Upper lobe of right lung (tissue), 1 donor: ENCODE results near the gene GRID1. TPM values are rescaled to one million over a fixed set of nuclear protein-coding genes. Genes with fewer than 3 reads are reported as not detected.

Experiments used
- ATAC-seq: fragments of 200-7000 bp; cut with Tn5 transposase; one replicate; pipeline ENCODE4 v1.9.1; 2020; ENCODE audit warnings: mild to moderate bottlenecking, moderate library complexity
- DNase-seq: peaks from one replicate; pipeline ENCODE4 v3.0.0-alpha.2; 2020
- H3K27ac ChIP-seq: fragments of 200-600 bp; one replicate; pipeline ENCODE4 v1.8.0; 2022
- H3K27me3 ChIP-seq: fragments of 200-600 bp; one replicate; pipeline ENCODE4 v1.8.0; 2022; ENCODE audit warnings: mild to moderate bottlenecking
- H3K36me3 ChIP-seq: fragments of 200-600 bp; one replicate; pipeline ENCODE4 v1.8.0; 2022
- H3K4me1 ChIP-seq: fragments of 200-600 bp; one replicate; pipeline ENCODE4 v1.8.0; 2022
- H3K4me3 ChIP-seq: fragments of 200-600 bp; one replicate; pipeline ENCODE4 v1.8.0; 2022; ENCODE audit warnings: mild to moderate bottlenecking
- H3K9me3 ChIP-seq: fragments of 200-600 bp; one replicate; pipeline ENCODE4 v1.8.0; 2022
- intact Hi-C: fragments of 100-400 bp; cut with DNase I; formaldehyde crosslinking; loops from one replicate; pipeline ENCODE4 v1.11.0; 2022
- total RNA-seq: library from RNA; stranded (reverse); fragmentation: NEBNext Ultra II Directional; extraction: Animal tissue kit (Norgen Biotek cat#: 25700); gene quantifications from one replicate; pipeline ENCODE4 v1.2.1, GENCODE V29; 2021
- TF ChIP-seq, protein P1 (sequence below): fragments of 200-600 bp; IDR thresholded peaks from one replicate; pipeline ENCODE4 v1.8.0; 2022; ENCODE audit warnings: antibody characterized with exemption
- donor health status: DM: no; HTN: yes; CAD: no; lungs with severe emphysema.

The GRID1 gene
- total RNA-seq, 1 donor from 2014 or later, result 3.0 TPM

DNA sequence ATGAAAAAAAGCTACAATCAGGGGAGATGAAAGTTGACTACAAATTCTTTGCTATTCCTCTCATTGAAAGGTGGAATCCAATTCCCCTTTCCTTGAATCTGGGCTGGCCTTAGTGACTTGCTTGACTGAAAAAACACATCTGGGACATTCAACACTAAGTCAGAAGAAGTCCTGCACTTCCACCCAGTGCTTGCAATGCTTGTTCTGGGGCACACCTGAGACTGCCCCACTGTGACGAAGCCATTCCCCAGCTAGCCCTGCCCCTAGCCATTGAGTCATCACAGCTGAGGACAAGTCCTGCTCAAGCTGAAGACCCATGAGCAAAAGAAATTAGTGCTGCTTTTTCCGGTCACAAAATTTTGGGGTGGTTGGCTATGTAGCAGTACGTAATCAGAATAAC, 19.2 kb upstream of the GRID1 start:
- no peaks in the 10 kb centered on the region for H3K36me3 ChIP-seq
- H3K9me3 ChIP-seq, result no peaks in the 10 kb centered on the region
- no peak overlapping the region for H3K4me3 ChIP-seq
- peaks cover 53% of the 10 kb centered on the region for H3K27me3 ChIP-seq
- intact Hi-C loops, result no loop called here
- peak; percentile 6 for DNase-seq
- TF ChIP-seq, protein P1, sequence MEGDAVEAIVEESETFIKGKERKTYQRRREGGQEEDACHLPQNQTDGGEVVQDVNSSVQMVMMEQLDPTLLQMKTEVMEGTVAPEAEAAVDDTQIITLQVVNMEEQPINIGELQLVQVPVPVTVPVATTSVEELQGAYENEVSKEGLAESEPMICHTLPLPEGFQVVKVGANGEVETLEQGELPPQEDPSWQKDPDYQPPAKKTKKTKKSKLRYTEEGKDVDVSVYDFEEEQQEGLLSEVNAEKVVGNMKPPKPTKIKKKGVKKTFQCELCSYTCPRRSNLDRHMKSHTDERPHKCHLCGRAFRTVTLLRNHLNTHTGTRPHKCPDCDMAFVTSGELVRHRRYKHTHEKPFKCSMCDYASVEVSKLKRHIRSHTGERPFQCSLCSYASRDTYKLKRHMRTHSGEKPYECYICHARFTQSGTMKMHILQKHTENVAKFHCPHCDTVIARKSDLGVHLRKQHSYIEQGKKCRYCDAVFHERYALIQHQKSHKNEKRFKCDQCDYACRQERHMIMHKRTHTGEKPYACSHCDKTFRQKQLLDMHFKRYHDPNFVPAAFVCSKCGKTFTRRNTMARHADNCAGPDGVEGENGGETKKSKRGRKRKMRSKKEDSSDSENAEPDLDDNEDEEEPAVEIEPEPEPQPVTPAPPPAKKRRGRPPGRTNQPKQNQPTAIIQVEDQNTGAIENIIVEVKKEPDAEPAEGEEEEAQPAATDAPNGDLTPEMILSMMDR, result no peak
- H3K4me1 ChIP-seq, result peaks cover 7% of the 10 kb centered on the region
- no peak for ATAC-seq
- no peak overlapping the region for H3K27ac ChIP-seq

DNA sequence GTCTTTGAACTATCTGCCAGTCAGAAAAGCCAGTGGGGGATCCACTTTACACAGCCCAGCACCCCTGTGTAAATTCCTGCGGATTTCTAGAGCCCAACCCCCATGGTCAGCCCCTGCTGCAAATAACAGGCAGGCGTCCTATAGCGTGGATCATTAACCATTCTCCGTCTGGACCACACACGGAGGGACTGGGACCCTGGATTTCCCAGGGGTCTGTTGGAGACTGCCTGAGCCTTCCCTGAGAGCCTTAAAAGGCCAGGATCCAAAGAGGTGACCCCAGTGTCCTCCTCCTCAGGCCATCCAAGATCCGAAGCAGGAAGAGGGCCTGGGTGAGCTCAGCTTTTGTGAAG, 11.2 kb upstream of the GRID1 start:
- Histone ChIP-seq H3K36me3 (no peaks in the 10 kb centered on the region), H3K27ac (no peak overlapping the region), H3K27me3 (peaks cover 36% of the 10 kb centered on the region), H3K4me3 (no peak overlapping the region), H3K9me3 (no peaks in the 10 kb centered on the region), H3K4me1 (no peaks in the 10 kb centered on the region)
- ATAC-seq, result no peak
- TF ChIP-seq, protein P1, result no peak
- DNase-seq, result peak; percentile 25
- intact Hi-C loops, result no loop called here

DNA sequence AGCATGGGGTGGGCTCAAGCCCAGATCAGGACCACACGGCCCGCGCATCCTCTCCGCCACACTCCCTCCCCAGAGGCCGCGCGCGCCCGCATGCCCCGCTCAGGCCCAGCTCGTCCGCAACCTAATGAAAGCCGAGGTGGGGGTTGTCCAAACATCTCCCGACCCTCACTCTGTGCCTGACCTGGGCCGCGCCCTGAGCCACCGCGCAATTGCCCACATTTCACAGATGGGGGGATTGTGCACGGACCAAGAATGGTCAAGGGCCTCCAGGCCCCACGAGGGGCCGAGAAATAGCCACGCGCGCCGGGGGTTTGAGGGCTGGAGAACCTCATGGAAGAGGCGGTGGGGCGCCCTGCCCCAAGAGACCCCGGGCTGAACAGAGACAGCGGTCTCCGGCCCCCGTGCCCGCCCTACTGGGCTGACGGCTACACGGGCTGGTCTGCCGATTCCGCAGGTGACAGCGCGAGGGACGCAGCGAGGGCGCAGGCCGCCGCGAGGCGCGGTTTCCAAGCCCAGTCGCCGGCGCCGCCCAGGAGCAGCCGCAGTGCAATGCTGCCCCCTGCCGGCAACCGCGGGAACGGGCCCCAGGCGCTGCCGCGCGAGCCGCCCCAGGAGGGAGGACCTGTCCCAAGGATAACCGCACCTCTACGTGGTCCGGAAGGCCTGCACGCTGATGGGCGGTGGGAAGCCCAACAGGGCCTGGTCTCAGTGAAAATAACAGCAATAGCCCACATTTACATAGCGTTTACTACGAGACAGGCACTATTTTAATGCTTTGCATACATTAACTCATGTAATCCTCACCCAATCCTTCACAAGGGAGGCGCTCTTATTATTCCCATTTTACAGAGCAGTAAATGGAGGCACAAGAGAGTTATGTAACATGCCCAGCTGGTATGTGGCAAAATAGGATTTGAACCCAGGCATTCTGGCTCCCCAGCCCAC, 10.5 kb upstream of the GRID1 start:
- ATAC-seq, result peak; percentile 98
- Histone ChIP-seq H3K4me1 (no peaks in the 10 kb centered on the region), H3K27me3 (peaks cover 41% of the 10 kb centered on the region), H3K9me3 (no peaks in the 10 kb centered on the region), H3K4me3 (no peak overlapping the region), H3K27ac (no peak overlapping the region), H3K36me3 (no peaks in the 10 kb centered on the region)
- peak; percentile 89 for DNase-seq
- intact Hi-C loops, result no loop called here
- TF ChIP-seq, protein P1, result peak; percentile 99

DNA sequence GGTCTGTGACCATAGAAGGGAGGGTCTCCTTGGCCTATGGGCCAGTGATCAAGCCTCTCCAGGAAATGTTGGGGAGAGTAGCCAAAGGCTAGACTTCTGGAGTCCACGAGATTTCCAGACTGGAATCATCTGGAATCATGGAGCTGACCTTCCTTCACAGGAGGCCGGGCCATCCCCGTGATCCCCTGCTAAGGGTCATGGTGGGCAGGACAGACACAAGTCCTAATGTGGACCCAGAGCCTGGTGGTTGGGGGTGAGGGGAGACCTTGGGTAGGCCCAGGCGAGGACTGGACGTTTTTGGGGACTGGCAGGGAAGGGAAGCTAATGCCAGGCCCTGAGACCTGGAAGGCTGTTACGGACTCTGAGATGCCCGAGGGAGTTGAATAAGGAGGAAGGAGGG, 9.8 kb upstream of the GRID1 start:
- DNase-seq, result peak; percentile 45

DNA sequence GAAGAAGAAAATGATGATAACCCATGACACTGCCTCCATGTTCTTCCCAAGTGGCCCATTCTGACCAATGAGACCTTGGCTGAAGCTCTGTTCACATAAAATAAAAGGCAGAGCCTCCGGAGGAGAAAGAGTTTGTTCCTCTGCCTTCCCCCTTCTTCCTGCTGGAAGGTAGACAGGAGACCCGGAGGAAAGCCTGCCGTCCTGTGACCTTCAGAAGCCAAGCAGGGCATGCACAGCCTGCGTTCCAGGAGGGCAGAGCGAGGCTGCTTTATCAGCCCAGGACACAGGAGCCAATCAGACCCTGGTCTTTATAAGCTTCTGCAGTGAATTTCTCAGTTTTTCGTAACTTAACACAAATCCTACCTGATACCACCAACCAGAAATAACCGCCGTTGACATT, 8.6 kb upstream of the GRID1 start:
- intact Hi-C loops, result no loop called here
- Histone ChIP-seq H3K4me1 (no peaks in the 10 kb centered on the region), H3K27me3 (peaks cover 31% of the 10 kb centered on the region), H3K27ac (no peak overlapping the region), H3K36me3 (no peaks in the 10 kb centered on the region), H3K9me3 (no peaks in the 10 kb centered on the region), H3K4me3 (no peak overlapping the region)
- ATAC-seq, result no peak
- peak; percentile 28 for DNase-seq
- TF ChIP-seq, protein P1, result no peak

More for the DNA sequence above, 9.8 kb upstream of the GRID1 start:
- Histone ChIP-seq H3K36me3 (no peaks in the 10 kb centered on the region), H3K4me3 (no peak overlapping the region), H3K9me3 (no peaks in the 10 kb centered on the region), H3K27ac (no peak overlapping the region), H3K27me3 (peaks cover 39% of the 10 kb centered on the region), H3K4me1 (no peaks in the 10 kb centered on the region)
- intact Hi-C loops, result no loop called here
- TF ChIP-seq, protein P1, result no peak
- ATAC-seq, result no peak
